ENCODE measurements around the gene SHROOM3. TPM values are rescaled to one million over a fixed set of nuclear protein-coding genes. Genes with fewer than 3 reads are reported as not detected.
A peak's percentile ranks its signal among the peaks of the same experiment; 100 is the strongest.

SHROOM3 gene
- total and polyA plus RNA-seq, 2 donors from 2014 or later, result 5.5 to 67.3 TPM

- intact Hi-C loops (cut with DNase I), result no loop called here
- Histone ChIP-seq H3K4me1 (ENCODE audit: control insufficient read depth in 2 of 3, insufficient read depth in 2 of 3, low read depth in 1 of 3, low read length in 3 of 3) (peaks cover 0 to 15% (median 3%) of the 10 kb centered on the region in 3 donors), H3K27ac (ENCODE audit: low read depth in 2 of 2, low read length in 2 of 2) (no peak overlapping the region), H3K36me3 (ENCODE audit: control insufficient read depth in 2 of 3, insufficient read depth in 3 of 3, low read length in 3 of 3) (no peaks in the 10 kb centered on the region), H3K9me3 (ENCODE audit: control insufficient read depth in 2 of 3, insufficient read depth in 1 of 3, low read length in 3 of 3) (no peaks in the 10 kb centered on the region), H3K9ac (ENCODE audit: low read length in 3 of 3) (no peak overlapping the region), H3K27me3 (ENCODE audit: control insufficient read depth, insufficient read depth, low read length) (no peaks in the 10 kb centered on the region), H3K4me3 (ENCODE audit: low read length in 3 of 3) (no peak overlapping the region)
- TF ChIP-seq, protein P1, sequence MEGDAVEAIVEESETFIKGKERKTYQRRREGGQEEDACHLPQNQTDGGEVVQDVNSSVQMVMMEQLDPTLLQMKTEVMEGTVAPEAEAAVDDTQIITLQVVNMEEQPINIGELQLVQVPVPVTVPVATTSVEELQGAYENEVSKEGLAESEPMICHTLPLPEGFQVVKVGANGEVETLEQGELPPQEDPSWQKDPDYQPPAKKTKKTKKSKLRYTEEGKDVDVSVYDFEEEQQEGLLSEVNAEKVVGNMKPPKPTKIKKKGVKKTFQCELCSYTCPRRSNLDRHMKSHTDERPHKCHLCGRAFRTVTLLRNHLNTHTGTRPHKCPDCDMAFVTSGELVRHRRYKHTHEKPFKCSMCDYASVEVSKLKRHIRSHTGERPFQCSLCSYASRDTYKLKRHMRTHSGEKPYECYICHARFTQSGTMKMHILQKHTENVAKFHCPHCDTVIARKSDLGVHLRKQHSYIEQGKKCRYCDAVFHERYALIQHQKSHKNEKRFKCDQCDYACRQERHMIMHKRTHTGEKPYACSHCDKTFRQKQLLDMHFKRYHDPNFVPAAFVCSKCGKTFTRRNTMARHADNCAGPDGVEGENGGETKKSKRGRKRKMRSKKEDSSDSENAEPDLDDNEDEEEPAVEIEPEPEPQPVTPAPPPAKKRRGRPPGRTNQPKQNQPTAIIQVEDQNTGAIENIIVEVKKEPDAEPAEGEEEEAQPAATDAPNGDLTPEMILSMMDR (IDR thresholded peaks at IDR 0.05; ENCODE audit: borderline replicate concordance, extremely low read depth, insufficient read depth), result no peak
- no peak for FAIRE-seq
- DNase-seq, result peak in 2 of 5 donors; percentile 18 to 70
Measured at GRCh38 chr4:76488888-76489685, 54.1 kb downstream of the SHROOM3 start.

DNA sequence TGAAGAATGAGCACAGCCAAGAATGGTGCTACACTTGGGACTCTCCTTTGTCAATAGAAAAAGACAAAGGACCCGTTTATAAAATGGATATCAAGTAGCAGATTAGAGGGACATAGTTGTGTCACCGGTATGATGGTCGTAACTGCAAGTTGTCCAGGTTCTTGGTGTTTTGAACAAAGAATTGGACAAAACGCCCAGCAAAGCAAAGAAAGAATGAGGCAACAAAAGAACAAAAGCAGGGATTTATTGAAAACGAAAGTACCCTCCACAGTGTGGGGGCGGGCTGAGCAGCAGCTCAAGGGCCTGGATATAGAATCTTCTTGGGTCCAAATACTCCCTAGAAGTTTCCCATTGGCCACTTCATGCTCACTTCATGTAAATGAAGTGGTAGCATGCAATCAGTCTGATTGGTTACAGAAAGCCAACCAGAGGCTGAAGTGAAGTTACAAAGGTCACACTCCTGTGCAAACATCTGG lies 54.7 kb downstream of the SHROOM3 start:
- peaks cover 0 to 15% (median 3%) of the 10 kb centered on the region in 3 donors for H3K4me1 ChIP-seq (ENCODE audit: control insufficient read depth in 2 of 3, insufficient read depth in 2 of 3, low read depth in 1 of 3, low read length in 3 of 3)
- H3K9ac ChIP-seq (ENCODE audit: low read length in 3 of 3), result no peak overlapping the region
- no peaks in the 10 kb centered on the region for H3K27me3 ChIP-seq (ENCODE audit: control insufficient read depth, insufficient read depth, low read length)
- H3K27ac ChIP-seq (ENCODE audit: low read depth in 2 of 2, low read length in 2 of 2), result no peak overlapping the region
- H3K4me3 ChIP-seq (ENCODE audit: low read length in 3 of 3), result no peak overlapping the region
- no peaks in the 10 kb centered on the region for H3K9me3 ChIP-seq (ENCODE audit: control insufficient read depth in 2 of 3, insufficient read depth in 1 of 3, low read length in 3 of 3)
- FAIRE-seq, result no peak
- no peaks in the 10 kb centered on the region for H3K36me3 ChIP-seq (ENCODE audit: control insufficient read depth in 2 of 3, insufficient read depth in 3 of 3, low read length in 3 of 3)
- intact Hi-C loops (cut with DNase I), result no loop called here
- DNase-seq, result peak in 1 of 5 donors; percentile 15
- TF ChIP-seq, protein P1 (IDR thresholded peaks at IDR 0.05; ENCODE audit: borderline replicate concordance, extremely low read depth, insufficient read depth), result no peak

DNA sequence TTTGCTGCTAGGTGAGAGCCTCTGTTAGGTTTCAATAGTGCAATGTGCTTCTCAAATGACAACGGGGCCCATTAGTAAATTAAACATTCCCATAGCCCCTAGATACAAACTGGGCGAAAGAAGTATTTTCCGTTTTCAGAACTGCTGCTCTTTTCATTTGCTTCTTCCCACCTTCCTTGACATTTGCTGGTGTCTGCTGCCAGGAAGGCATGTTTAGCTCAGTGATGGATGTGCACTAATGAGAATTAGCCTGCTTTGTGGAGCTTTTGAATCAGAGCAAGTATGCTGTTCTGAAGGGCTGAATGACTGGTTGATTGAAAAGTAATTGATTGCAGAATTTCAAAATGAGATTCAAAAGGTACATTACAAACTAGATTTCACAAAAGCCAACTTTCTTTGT lies 57.0 kb downstream of the SHROOM3 start:
- H3K36me3 ChIP-seq (ENCODE audit: control insufficient read depth in 2 of 3, insufficient read depth in 3 of 3, low read length in 3 of 3), result no peaks in the 10 kb centered on the region
- intact Hi-C loops (cut with DNase I), result no loop called here
- H3K9me3 ChIP-seq (ENCODE audit: control insufficient read depth in 2 of 3, insufficient read depth in 1 of 3, low read length in 3 of 3), result no peaks in the 10 kb centered on the region
- FAIRE-seq (no peak), DNase-seq (no peak)
- H3K9ac ChIP-seq (ENCODE audit: low read length in 3 of 3), result no peak overlapping the region
- peaks cover 0 to 9% (median 3%) of the 10 kb centered on the region in 3 donors for H3K4me1 ChIP-seq (ENCODE audit: control insufficient read depth in 2 of 3, insufficient read depth in 2 of 3, low read depth in 1 of 3, low read length in 3 of 3)
- H3K27me3 ChIP-seq (ENCODE audit: control insufficient read depth, insufficient read depth, low read length), result no peaks in the 10 kb centered on the region
- TF ChIP-seq, protein P1 (IDR thresholded peaks at IDR 0.05; ENCODE audit: borderline replicate concordance, extremely low read depth, insufficient read depth), result no peak
- H3K27ac ChIP-seq (ENCODE audit: low read depth in 2 of 2, low read length in 2 of 2), result no peak overlapping the region
- H3K4me3 ChIP-seq (ENCODE audit: low read length in 3 of 3), result no peak overlapping the region

Data from kidney (tissue), 14 donors.